ENCODE measurements around the gene RASSF7. TPM values are rescaled to one million over a fixed set of nuclear protein-coding genes. Genes with fewer than 3 reads are reported as not detected.

The RASSF7 gene
- total and polyA plus RNA-seq, 2 experiments from 2014 or later, result 11.9 to 18.8 TPM

DNA sequence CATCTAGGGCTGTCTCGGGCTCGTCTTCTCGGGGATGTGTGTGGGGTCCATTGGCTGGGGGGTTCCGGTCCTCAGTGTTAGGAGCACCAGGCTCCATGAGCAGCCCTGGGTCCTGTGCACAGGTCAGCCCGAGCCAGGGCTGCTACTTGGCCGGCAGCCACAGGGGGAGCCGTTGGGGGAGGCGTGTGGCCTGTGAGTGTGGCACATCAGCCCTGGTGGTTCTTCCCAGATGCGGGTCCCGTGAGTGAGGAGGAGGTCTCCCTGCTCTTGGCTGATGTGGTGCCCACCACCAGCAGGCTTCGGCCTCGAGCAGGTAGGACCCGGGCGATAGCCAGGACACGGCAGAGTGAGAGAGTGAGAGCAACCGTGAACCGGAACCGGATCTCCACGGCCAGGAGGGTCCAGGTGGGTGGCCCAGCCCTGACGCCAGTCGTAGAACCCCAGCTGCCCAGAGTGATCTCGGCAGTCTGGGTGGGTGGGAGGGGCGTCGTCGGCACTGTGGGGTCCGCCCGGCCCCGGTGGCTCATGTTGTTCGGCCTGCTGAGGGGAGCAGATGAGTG lies 36.5 kb downstream of the RASSF7 start:
- DNase-seq, result no peak
- peaks cover 61% of the 10 kb centered on the region for H3K79me2 ChIP-seq (ENCODE audit: insufficient read depth)
- H3K4me3 ChIP-seq, result no peak overlapping the region
- no peak overlapping the region for H3K9ac ChIP-seq
- no peak overlapping the region for H2AFZ ChIP-seq
- H3K4me2 ChIP-seq (ENCODE audit: unreplicated experiment), result no peak overlapping the region
- H3K4me1 ChIP-seq (ENCODE audit: insufficient read depth), result no peaks in the 10 kb centered on the region
- H3K36me3 ChIP-seq (ENCODE audit: low read depth), result no peaks in the 10 kb centered on the region; the same call in 1 of the 2 replicates
- in situ Hi-C loops (cut with MboI), result no loop called here
- H4K20me1 ChIP-seq (ENCODE audit: insufficient read depth), result no peaks in the 10 kb centered on the region
- 89 to 92% methylated on average over 21 to 29 of the region's 29 CpGs for WGBS, 2 experiments (ENCODE audit: low coverage in 1 of 2, low lambda C conversion rate in 2 of 2, missing lambda C conversion rate in 2 of 2)
- TF ChIP-seq EZH2phosphoT487 (IDR thresholded peaks at IDR 0.05; ENCODE audit: insufficient read depth, low read depth) (no peak), EZH2 (IDR thresholded peaks at IDR 0.05; ENCODE audit: insufficient read depth, poor library complexity, severe bottlenecking) (no peak)
- H3K27ac ChIP-seq, result no peak overlapping the region
- H3K27me3 ChIP-seq (replicated peaks; ENCODE audit: insufficient read depth), result no peaks in the 10 kb centered on the region
- no peaks in the 10 kb centered on the region for H3F3A ChIP-seq (ENCODE audit: insufficient read depth)
- H3K9me2 ChIP-seq (ENCODE audit: insufficient read depth), result no peaks in the 10 kb centered on the region
- no peaks in the 10 kb centered on the region for H3K9me3 ChIP-seq (ENCODE audit: low read depth)

DNA sequence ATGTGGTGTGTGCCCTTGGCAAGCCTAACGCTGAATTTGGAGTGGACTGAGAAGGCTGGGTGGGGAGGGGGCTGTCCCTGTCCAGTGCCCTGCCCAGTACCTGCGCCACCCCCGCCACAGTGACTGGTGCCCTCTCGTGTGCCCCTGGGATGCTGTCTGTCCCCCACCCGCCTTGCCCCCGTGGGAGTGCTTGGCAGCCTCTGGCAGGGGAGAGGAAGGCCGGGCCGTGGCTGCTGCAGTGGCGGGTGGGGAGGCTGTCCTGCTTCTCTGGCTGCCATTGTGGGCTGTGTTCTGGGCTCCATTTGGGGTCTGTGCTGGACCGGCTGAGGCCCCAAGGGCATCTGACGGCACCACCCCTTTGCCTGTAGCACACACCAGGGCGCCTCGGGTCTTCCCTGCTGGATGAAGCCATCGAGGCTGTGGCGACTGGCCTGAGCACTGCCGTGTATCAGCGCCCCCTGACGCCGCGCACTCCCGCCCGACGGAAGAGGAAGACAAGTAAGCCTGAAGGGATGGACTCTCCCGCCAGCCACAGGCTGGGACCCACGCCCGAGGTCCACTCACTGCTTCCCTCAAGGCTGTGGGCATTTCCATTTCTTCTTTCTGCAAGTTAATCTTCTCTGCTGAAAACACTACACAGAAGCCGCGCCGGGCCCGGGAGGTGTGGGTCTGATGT lies 37.4 kb downstream of the RASSF7 start:
- Histone ChIP-seq H3K4me3 (no peak overlapping the region), H3K27me3 (replicated peaks; ENCODE audit: insufficient read depth) (no peaks in the 10 kb centered on the region), H3K27ac (no peak overlapping the region), H3K36me3 (ENCODE audit: low read depth) (no peaks in the 10 kb centered on the region; the same call in 1 of the 2 replicates), H3K4me2 (ENCODE audit: unreplicated experiment) (no peak overlapping the region), H3K4me1 (ENCODE audit: insufficient read depth) (no peaks in the 10 kb centered on the region), H3K9me3 (ENCODE audit: low read depth) (no peaks in the 10 kb centered on the region), H3K9ac (no peak overlapping the region), H3K79me2 (ENCODE audit: insufficient read depth) (peaks cover 56% of the 10 kb centered on the region), H2AFZ (no peak overlapping the region), H4K20me1 (ENCODE audit: insufficient read depth) (no peaks in the 10 kb centered on the region), H3K9me2 (ENCODE audit: insufficient read depth) (no peaks in the 10 kb centered on the region), H3F3A (ENCODE audit: insufficient read depth) (no peaks in the 10 kb centered on the region)
- TF ChIP-seq EZH2phosphoT487 (IDR thresholded peaks at IDR 0.05; ENCODE audit: insufficient read depth, low read depth), result no peak
- no peak for TF ChIP-seq EZH2 (IDR thresholded peaks at IDR 0.05; ENCODE audit: insufficient read depth, poor library complexity, severe bottlenecking)
- 91 to 94% methylated on average over 20 to 30 of the region's 30 CpGs for WGBS, 2 experiments (ENCODE audit: low coverage in 1 of 2, low lambda C conversion rate in 2 of 2, missing lambda C conversion rate in 2 of 2)
- DNase-seq, result no peak
- in situ Hi-C loops (cut with MboI), result no loop called here

GRCh38 chr11:601573-602245 lies 40.9 kb downstream of the RASSF7 start:
- Histone ChIP-seq H3K9me2 (ENCODE audit: insufficient read depth) (no peaks in the 10 kb centered on the region), H3F3A (ENCODE audit: insufficient read depth) (no peaks in the 10 kb centered on the region), H3K79me2 (ENCODE audit: insufficient read depth) (peaks cover 24% of the 10 kb centered on the region), H3K9ac (no peak overlapping the region), H3K4me2 (ENCODE audit: unreplicated experiment) (no peak overlapping the region), H3K4me1 (ENCODE audit: insufficient read depth) (no peaks in the 10 kb centered on the region), H4K20me1 (ENCODE audit: insufficient read depth) (no peaks in the 10 kb centered on the region), H3K4me3 (no peak overlapping the region), H3K27ac (no peak overlapping the region), H3K9me3 (ENCODE audit: low read depth) (no peaks in the 10 kb centered on the region), H3K36me3 (ENCODE audit: low read depth) (peaks cover 12% of the 10 kb centered on the region; the same call in 1 of the 2 replicates), H2AFZ (no peak overlapping the region), H3K27me3 (replicated peaks; ENCODE audit: insufficient read depth) (no peaks in the 10 kb centered on the region)
- in situ Hi-C loops (cut with MboI), result no loop called here
- TF ChIP-seq EZH2phosphoT487 (IDR thresholded peaks at IDR 0.05; ENCODE audit: insufficient read depth, low read depth), result no peak
- no peak for TF ChIP-seq EZH2 (IDR thresholded peaks at IDR 0.05; ENCODE audit: insufficient read depth, poor library complexity, severe bottlenecking)
- WGBS, 2 experiments (ENCODE audit: low coverage in 1 of 2, low lambda C conversion rate in 2 of 2, missing lambda C conversion rate in 2 of 2), result 95 to 97% methylated on average over 23 of the region's 23 CpGs
- DNase-seq, result no peak

- Histone ChIP-seq H3K9me3 (ENCODE audit: low read depth) (no peaks in the 10 kb centered on the region), H3K36me3 (ENCODE audit: low read depth) (peaks cover 12% of the 10 kb centered on the region; the same call in 1 of the 2 replicates), H3K27ac (no peak overlapping the region), H3K9me2 (ENCODE audit: insufficient read depth) (no peaks in the 10 kb centered on the region), H3K4me2 (ENCODE audit: unreplicated experiment) (no peak overlapping the region), H2AFZ (no peak overlapping the region), H3K4me3 (no peak overlapping the region), H3K79me2 (ENCODE audit: insufficient read depth) (peaks cover 24% of the 10 kb centered on the region), H3K4me1 (ENCODE audit: insufficient read depth) (no peaks in the 10 kb centered on the region), H4K20me1 (ENCODE audit: insufficient read depth) (no peaks in the 10 kb centered on the region), H3F3A (ENCODE audit: insufficient read depth) (no peaks in the 10 kb centered on the region), H3K9ac (no peak overlapping the region), H3K27me3 (replicated peaks; ENCODE audit: insufficient read depth) (no peaks in the 10 kb centered on the region)
- TF ChIP-seq EZH2 (IDR thresholded peaks at IDR 0.05; ENCODE audit: insufficient read depth, poor library complexity, severe bottlenecking) (no peak), EZH2phosphoT487 (IDR thresholded peaks at IDR 0.05; ENCODE audit: insufficient read depth, low read depth) (no peak)
- WGBS, 2 experiments (ENCODE audit: low coverage in 1 of 2, low lambda C conversion rate in 2 of 2, missing lambda C conversion rate in 2 of 2), result 91% methylated on average over 13 of the region's 13 CpGs
- in situ Hi-C loops (cut with MboI), result no loop called here
- no peak for DNase-seq
Observed at GRCh38 chr11:603154-603553, 42.4 kb downstream of the RASSF7 start.

Measured in GM23248 (cell line).